ENCODE results near the gene SAXO1. TPM values are rescaled to one million over a fixed set of nuclear protein-coding genes. Genes with fewer than 3 reads are reported as not detected.

SAXO1 gene
- total RNA-seq, 4 donors from 2014 or later, result 0.20 TPM; not detected in 3

GRCh38 chr9:18896531-18897179 is 136.4 kb downstream of the SAXO1 start:
- H3K4me3 ChIP-seq, result no peak overlapping the region
- no peaks in the 10 kb centered on the region for H3K27me3 ChIP-seq
- H3K9me3 ChIP-seq, result peaks cover 0 to 2% (median 0%) of the 10 kb centered on the region in 3 donors
- H3K36me3 ChIP-seq, result no peaks in the 10 kb centered on the region
- H3K27ac ChIP-seq, result no peak overlapping the region
- no peak for ATAC-seq
- intact Hi-C loops (cut with DNase I; ENCODE audit: low total_unique reads), result no loop called here
- H3K4me1 ChIP-seq, result no peaks in the 10 kb centered on the region
- no peak for TF ChIP-seq POLR2A (IDR thresholded peaks at IDR 0.05)
- no peak for DNase-seq
- in situ Hi-C loops (cut with MboI; ENCODE audit: low sequenced_read_pairs in 4 of 4), result no loop called here

- ATAC-seq (no peak), DNase-seq (no peak)
- Histone ChIP-seq H3K27me3 (no peaks in the 10 kb centered on the region), H3K36me3 (no peaks in the 10 kb centered on the region), H3K9me3 (peaks cover 0 to 2% (median 0%) of the 10 kb centered on the region in 3 donors), H3K27ac (no peak overlapping the region), H3K4me1 (no peaks in the 10 kb centered on the region), H3K4me3 (no peak overlapping the region)
- in situ Hi-C loops (cut with MboI; ENCODE audit: low sequenced_read_pairs in 4 of 4) (no loop called here), intact Hi-C loops (cut with DNase I; ENCODE audit: low total_unique reads) (no loop called here)
- no peak for TF ChIP-seq CTCF (IDR thresholded peaks at IDR 0.05 in 4 of 5, conservative IDR thresholded peaks at IDR 0.05 in 1 of 5)
- TF ChIP-seq POLR2A (IDR thresholded peaks at IDR 0.05), result no peak
Observed at GRCh38 chr9:18896004-18896403, 137.0 kb downstream of the SAXO1 start.

- DNase-seq (no peak), ATAC-seq (no peak)
- no peak overlapping the region for H3K4me3 ChIP-seq
- in situ Hi-C loops (cut with MboI; ENCODE audit: low sequenced_read_pairs in 4 of 4), result no loop called here
- H3K27me3 ChIP-seq, result no peaks in the 10 kb centered on the region
- no peak overlapping the region for H3K27ac ChIP-seq
- no peak for TF ChIP-seq POLR2A (IDR thresholded peaks at IDR 0.05)
- TF ChIP-seq CTCF (IDR thresholded peaks at IDR 0.05 in 4 of 5, conservative IDR thresholded peaks at IDR 0.05 in 1 of 5), result no peak
- H3K4me1 ChIP-seq, result no peaks in the 10 kb centered on the region
- peaks cover 0 to 2% (median 0%) of the 10 kb centered on the region in 3 donors for H3K9me3 ChIP-seq
- H3K36me3 ChIP-seq, result no peaks in the 10 kb centered on the region
- intact Hi-C loops (cut with DNase I; ENCODE audit: low total_unique reads), result no loop called here
Observed at GRCh38 chr9:18893491-18893890, 139.5 kb downstream of the SAXO1 start.

- DNase-seq (no peak), ATAC-seq (no peak)
- Histone ChIP-seq H3K36me3 (no peaks in the 10 kb centered on the region), H3K9me3 (peaks cover 0 to 2% (median 0%) of the 10 kb centered on the region in 3 donors), H3K4me1 (no peaks in the 10 kb centered on the region), H3K27ac (no peak overlapping the region), H3K27me3 (no peaks in the 10 kb centered on the region), H3K4me3 (no peak overlapping the region)
- no peak for TF ChIP-seq POLR2A (IDR thresholded peaks at IDR 0.05)
- TF ChIP-seq CTCF (IDR thresholded peaks at IDR 0.05 in 4 of 5, conservative IDR thresholded peaks at IDR 0.05 in 1 of 5), result no peak
- in situ Hi-C loops (cut with MboI; ENCODE audit: low sequenced_read_pairs in 4 of 4) (no loop called here), intact Hi-C loops (cut with DNase I; ENCODE audit: low total_unique reads) (no loop called here)
Observed at GRCh38 chr9:18893046-18893445, 140.0 kb downstream of the SAXO1 start.

- DNase-seq (no peak), ATAC-seq (no peak)
- no peaks in the 10 kb centered on the region for H3K4me1 ChIP-seq
- intact Hi-C loops (cut with DNase I; ENCODE audit: low total_unique reads) (no loop called here), in situ Hi-C loops (cut with MboI; ENCODE audit: low sequenced_read_pairs in 4 of 4) (no loop called here)
- H3K36me3 ChIP-seq, result no peaks in the 10 kb centered on the region
- no peaks in the 10 kb centered on the region for H3K27me3 ChIP-seq
- TF ChIP-seq CTCF (IDR thresholded peaks at IDR 0.05 in 4 of 5, conservative IDR thresholded peaks at IDR 0.05 in 1 of 5) (no peak), POLR2A (IDR thresholded peaks at IDR 0.05) (no peak)
- peaks cover 0 to 2% (median 0%) of the 10 kb centered on the region in 3 donors for H3K9me3 ChIP-seq
- H3K27ac ChIP-seq, result no peak overlapping the region
- no peak overlapping the region for H3K4me3 ChIP-seq
Observed at GRCh38 chr9:18891946-18892670, 140.9 kb downstream of the SAXO1 start.
